ENCODE data around the gene PATJ. TPM values are rescaled to one million over a fixed set of nuclear protein-coding genes. Genes with fewer than 3 reads are reported as not detected.

Gene PATJ
- total RNA-seq, 1 donor = 8.4 TPM

DNA sequence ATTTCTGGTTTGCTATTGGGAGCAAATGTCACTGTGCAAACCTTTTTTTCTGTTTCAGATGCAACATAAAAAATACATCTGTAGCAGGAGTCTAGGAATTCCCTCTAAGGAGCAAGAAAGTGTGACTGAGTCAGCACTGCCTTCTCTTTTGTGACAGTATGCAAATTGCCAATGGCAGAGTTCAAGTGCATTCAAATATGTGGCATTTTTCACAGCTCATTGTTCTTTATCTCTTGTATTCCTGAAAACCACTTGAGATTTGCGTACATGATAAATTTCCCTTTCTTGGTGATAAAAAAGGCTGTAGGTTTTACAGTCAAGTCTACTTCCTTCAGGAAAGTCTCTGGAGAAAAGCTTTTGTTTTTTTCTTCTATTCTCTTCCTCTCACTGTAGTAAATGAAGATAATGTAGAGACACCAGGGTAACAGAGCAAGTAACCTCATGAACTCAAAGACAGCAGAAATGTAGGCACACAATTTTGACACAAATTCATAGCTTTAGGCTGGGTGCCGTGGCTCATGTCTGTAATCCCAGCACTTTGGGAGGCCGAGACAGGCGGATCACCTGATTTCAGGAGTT, 322.6 kb downstream of the PATJ start:
- no peak overlapping the region for H3K4me3 ChIP-seq (ENCODE audit: low read depth, low read length)
- TF ChIP-seq, protein P1, sequence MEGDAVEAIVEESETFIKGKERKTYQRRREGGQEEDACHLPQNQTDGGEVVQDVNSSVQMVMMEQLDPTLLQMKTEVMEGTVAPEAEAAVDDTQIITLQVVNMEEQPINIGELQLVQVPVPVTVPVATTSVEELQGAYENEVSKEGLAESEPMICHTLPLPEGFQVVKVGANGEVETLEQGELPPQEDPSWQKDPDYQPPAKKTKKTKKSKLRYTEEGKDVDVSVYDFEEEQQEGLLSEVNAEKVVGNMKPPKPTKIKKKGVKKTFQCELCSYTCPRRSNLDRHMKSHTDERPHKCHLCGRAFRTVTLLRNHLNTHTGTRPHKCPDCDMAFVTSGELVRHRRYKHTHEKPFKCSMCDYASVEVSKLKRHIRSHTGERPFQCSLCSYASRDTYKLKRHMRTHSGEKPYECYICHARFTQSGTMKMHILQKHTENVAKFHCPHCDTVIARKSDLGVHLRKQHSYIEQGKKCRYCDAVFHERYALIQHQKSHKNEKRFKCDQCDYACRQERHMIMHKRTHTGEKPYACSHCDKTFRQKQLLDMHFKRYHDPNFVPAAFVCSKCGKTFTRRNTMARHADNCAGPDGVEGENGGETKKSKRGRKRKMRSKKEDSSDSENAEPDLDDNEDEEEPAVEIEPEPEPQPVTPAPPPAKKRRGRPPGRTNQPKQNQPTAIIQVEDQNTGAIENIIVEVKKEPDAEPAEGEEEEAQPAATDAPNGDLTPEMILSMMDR (IDR thresholded peaks at IDR 0.05; ENCODE audit: insufficient read depth, low read length) = no peak
- DNase-seq (ENCODE audit: low read depth) = no peak

DNA sequence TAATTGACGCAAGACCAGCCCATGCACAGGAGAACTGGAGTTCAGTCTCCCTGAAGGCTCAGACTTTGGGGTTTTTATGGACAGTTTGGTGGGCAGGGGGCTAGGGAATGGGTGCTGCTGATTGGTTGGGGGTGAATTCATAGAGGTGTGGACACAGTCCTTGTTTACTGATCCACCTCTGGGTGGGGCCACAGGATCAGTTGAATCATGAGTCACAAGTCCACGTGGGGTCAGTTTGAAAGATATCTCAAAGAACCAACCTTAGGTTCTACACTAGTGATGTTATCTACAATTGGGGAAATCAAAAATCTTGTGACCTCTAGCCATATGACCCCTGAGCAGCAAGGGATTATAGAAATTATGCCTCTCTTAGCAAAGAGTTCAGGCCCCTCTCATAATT, 324.4 kb downstream of the PATJ start:
- H3K4me3 ChIP-seq (ENCODE audit: low read depth, low read length) = no peak overlapping the region
- TF ChIP-seq, protein P1 (IDR thresholded peaks at IDR 0.05; ENCODE audit: insufficient read depth, low read length) = no peak
- no peak for DNase-seq (ENCODE audit: low read depth)

DNA sequence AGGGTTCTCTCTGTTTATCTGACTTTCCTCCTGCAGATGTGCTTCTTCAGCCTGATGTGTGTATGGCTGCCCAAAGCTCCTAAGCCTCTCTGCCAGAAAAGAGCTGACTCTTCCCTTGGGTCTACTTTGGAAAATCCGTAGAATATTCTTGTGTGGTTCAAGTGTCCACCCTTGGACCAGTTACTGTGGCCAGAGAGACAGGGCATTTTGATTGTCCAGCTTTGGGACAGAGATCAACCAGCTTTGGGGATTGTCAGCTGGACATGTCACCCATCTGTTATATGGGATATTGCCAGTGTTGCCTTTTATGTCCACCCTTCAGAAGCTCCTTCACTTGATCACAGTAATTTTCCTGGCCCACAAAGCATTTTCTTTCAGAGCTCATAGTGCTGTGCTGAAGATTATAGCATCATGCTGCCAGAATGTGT, 326.1 kb downstream of the PATJ start:
- H3K4me3 ChIP-seq (ENCODE audit: low read depth, low read length) = no peak overlapping the region
- no peak for DNase-seq (ENCODE audit: low read depth)
- TF ChIP-seq, protein P1 (IDR thresholded peaks at IDR 0.05; ENCODE audit: insufficient read depth, low read length) = no peak

DNA sequence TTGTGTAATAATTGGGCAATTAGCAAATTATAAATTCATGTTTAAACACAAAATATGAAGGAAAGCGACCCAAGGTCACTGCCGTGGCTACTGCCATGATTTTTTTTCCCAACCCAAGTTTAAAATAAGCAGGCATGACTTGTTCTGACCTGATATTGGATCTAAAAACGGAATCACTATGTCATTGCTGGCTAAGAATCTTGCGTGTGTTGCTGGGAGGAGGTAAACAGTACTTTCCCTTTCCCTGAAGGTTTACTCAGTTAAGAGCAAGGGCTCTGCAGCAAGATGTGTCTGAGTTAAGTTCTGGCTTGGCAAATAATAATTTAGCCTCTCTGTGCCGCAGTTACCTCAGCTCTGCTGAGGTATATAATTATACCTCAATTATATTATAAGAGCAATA, 326.7 kb downstream of the PATJ start:
- DNase-seq (ENCODE audit: low read depth) = peak; percentile 55
- H3K4me3 ChIP-seq (ENCODE audit: low read depth, low read length) = no peak overlapping the region
- TF ChIP-seq, protein P1 (IDR thresholded peaks at IDR 0.05; ENCODE audit: insufficient read depth, low read length) = no peak

DNA sequence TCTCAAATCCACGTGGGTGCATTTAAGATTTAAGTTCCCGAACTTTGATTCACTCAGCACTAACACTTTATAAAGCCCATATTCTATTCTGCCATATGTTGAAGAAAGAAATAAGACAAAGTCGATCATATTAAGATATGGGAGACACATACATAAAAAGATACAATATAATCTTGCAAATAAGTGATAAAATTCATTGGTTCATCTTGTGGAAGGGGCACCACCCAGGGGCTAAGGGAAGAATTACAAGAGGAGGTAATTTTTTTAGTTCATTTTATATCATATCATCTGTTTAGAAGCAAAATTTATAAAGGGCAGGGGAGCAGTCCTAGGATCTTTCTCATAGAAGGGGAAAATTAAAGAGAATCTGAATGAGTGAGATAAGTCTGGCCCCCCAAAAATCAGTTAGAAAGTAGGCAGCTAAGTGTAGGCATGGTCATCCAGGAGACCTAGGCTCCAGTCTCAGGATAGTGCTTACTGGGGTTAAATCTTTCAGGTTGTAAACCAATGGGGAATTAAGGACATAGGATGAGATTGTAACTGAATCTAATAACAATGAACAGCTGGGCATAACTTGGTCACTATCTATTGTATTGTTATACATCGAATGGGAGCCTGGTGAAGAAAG, 328.2 kb downstream of the PATJ start:
- H3K4me3 ChIP-seq (ENCODE audit: low read depth, low read length) = no peak overlapping the region
- DNase-seq (ENCODE audit: low read depth) = peak; percentile 38
- TF ChIP-seq, protein P1 (IDR thresholded peaks at IDR 0.05; ENCODE audit: insufficient read depth, low read length) = peak; percentile 68

DNA sequence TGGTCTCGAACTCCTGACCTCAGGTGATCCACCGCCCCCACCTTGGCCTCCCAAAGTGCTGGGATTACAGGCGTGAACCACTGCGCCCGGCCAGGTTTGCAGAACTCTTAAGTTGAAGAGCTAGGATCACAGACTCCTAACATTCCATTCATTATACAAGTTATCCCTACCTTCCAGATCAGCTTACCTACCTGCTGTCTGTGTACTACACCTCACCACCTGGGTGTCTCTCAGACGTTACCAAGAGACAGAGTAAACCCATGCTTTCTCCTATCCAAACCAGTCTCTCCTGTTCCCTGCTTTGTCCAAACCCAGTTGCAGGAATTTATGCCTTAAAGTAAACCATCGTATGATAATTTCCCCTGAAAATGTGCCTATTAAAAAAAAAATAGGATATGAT, 329.4 kb downstream of the PATJ start:
- DNase-seq (ENCODE audit: low read depth) = no peak
- H3K4me3 ChIP-seq (ENCODE audit: low read depth, low read length) = no peak overlapping the region

More for the DNA sequence above, 329.4 kb downstream of the PATJ start:
- TF ChIP-seq, protein P1 (IDR thresholded peaks at IDR 0.05; ENCODE audit: insufficient read depth, low read length) = no peak

Measured in fibroblast of the aortic adventitia (primary cell).